ENCODE results near the gene GHR. TPM values are rescaled to one million over a fixed set of nuclear protein-coding genes. Genes with fewer than 3 reads are reported as not detected.
A peak's percentile ranks its signal among the peaks of the same experiment; 100 is the strongest.

Gene GHR
- total and polyA plus RNA-seq, 8 donors = 0.87 to 34.8 (median 7.8) TPM

DNA sequence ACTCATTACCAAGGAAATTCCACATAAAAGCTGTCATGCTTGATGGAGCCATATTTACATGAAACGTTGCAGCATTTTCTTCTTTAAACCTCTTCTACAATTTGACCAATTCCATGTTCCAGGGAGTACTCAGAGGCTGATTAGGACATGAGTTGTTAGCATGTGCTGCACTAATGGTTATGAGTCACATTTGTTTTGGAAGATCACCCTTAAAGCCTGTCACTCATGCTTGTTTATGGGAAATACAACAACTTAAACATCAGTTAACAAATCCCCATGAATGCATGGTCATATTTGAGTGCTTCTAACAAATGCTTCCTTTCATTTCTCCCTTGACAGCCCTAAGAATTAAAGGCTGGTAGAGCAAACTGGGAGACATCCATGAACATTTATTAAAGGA, 156.1 kb downstream of the GHR start:
- H3K4me3 ChIP-seq = no peak overlapping the region
- no peaks in the 10 kb centered on the region for H3K36me3 ChIP-seq
- intact Hi-C loops (cut with DNase I; ENCODE audit: low total_unique reads) = no loop called here
- no peak for TF ChIP-seq POLR2A (IDR thresholded peaks at IDR 0.05)
- peak in 1 of 3 donors; percentile 21 for TF ChIP-seq POLR2AphosphoS5 (IDR thresholded peaks at IDR 0.05)
- TF ChIP-seq, protein P1, sequence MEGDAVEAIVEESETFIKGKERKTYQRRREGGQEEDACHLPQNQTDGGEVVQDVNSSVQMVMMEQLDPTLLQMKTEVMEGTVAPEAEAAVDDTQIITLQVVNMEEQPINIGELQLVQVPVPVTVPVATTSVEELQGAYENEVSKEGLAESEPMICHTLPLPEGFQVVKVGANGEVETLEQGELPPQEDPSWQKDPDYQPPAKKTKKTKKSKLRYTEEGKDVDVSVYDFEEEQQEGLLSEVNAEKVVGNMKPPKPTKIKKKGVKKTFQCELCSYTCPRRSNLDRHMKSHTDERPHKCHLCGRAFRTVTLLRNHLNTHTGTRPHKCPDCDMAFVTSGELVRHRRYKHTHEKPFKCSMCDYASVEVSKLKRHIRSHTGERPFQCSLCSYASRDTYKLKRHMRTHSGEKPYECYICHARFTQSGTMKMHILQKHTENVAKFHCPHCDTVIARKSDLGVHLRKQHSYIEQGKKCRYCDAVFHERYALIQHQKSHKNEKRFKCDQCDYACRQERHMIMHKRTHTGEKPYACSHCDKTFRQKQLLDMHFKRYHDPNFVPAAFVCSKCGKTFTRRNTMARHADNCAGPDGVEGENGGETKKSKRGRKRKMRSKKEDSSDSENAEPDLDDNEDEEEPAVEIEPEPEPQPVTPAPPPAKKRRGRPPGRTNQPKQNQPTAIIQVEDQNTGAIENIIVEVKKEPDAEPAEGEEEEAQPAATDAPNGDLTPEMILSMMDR (IDR thresholded peaks at IDR 0.05) = no peak
- TF ChIP-seq EP300 (IDR thresholded peaks at IDR 0.05) = no peak
- no peaks in the 10 kb centered on the region for H3K27me3 ChIP-seq
- no peak for DNase-seq
- 24 to 50% (median 32%) methylated on average over 1 of the region's 1 CpG for WGBS, 5 donors
- H3K9me3 ChIP-seq = no peaks in the 10 kb centered on the region
- peaks cover 0 to 12% (median 4%) of the 10 kb centered on the region in 4 donors for H3K4me1 ChIP-seq
- no peak overlapping the region for H3K27ac ChIP-seq

DNA sequence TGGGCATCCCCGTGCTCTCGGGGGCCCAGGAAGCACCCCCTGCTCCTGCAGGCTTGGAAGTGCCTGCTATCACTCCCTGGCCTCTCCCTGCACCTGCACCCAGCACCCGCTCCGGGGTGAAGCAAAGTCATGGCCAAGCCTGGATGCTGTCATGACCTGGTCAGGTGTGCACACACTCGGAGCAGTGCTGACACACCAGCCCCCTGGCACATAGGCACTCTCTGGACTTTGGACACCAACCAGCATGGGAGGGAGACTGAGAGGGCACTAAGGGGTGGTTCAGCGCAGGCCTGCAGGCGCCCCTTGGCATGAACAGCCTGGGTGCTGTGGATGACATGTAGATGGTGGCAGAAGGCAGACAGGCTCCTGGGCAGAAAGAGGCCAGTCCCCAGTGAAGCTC, 158.6 kb downstream of the GHR start:
- intact Hi-C loops (cut with DNase I; ENCODE audit: low total_unique reads) = no loop called here
- no peaks in the 10 kb centered on the region for H3K9me3 ChIP-seq
- no peaks in the 10 kb centered on the region for H3K27me3 ChIP-seq
- no peak for DNase-seq
- peaks cover 0 to 34% (median 11%) of the 10 kb centered on the region in 4 donors for H3K4me1 ChIP-seq
- WGBS, 5 donors = 88 to 100% (median 91%) methylated on average over 2 to 7 of the region's 7 CpGs
- H3K4me3 ChIP-seq = no peak overlapping the region
- TF ChIP-seq POLR2A (IDR thresholded peaks at IDR 0.05) (no peak), POLR2AphosphoS5 (IDR thresholded peaks at IDR 0.05) (no peak), EP300 (IDR thresholded peaks at IDR 0.05) (no peak)
- TF ChIP-seq, protein P1 (IDR thresholded peaks at IDR 0.05) = no peak
- no peaks in the 10 kb centered on the region for H3K36me3 ChIP-seq
- H3K27ac ChIP-seq = no peak overlapping the region

DNA sequence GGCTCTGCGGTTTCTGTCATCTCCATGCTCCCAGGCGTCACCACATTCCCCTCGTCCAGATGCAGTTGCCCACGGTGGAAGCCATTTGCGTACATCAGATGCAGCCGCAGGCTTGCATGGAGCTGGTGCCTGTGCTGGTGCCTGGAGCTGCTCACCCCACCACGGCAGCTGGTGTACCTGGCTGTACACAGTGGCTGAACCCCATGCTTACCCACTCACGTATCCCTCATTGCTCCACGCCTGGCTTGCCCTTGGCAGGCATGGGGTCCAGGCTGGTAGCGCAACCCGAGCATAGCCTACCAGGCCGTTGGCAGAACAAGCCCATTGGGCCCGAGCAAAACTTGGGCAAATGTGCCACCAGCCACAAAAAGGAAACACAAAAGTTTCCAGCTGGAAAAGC, 159.5 kb downstream of the GHR start:
- Histone ChIP-seq H3K4me3 (no peak overlapping the region), H3K27ac (no peak overlapping the region), H3K36me3 (no peaks in the 10 kb centered on the region), H3K27me3 (no peaks in the 10 kb centered on the region), H3K4me1 (peaks cover 0 to 43% (median 17%) of the 10 kb centered on the region in 4 donors), H3K9me3 (no peaks in the 10 kb centered on the region)
- TF ChIP-seq, protein P1 (IDR thresholded peaks at IDR 0.05) = no peak
- TF ChIP-seq POLR2A (IDR thresholded peaks at IDR 0.05) = no peak
- TF ChIP-seq EP300 (IDR thresholded peaks at IDR 0.05) = no peak
- no peak for TF ChIP-seq POLR2AphosphoS5 (IDR thresholded peaks at IDR 0.05)
- WGBS, 5 donors = 93 to 98% (median 95%) methylated on average over 12 to 13 of the region's 13 CpGs
- no peak for DNase-seq
- intact Hi-C loops (cut with DNase I; ENCODE audit: low total_unique reads) = no loop called here

DNA sequence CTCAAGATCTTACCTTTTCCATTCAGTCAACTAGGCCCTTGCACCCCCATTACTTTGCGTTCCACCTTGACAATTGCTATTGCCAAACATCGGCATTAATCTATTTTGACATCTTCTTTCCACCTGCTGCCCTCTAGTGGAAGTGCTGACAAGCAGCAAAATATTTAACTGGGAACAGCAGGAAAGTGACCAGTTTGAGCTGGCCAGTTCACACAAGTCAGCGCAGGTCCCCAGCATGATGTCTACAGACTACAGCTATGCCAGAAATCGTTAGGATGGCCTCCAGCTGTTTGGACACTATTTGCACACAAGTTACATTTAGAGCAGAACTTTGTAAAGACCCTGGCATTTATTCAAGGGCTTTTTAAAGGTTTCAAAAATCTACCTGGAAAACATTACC, 160.1 kb downstream of the GHR start:
- peak; percentile 43 to 71 for DNase-seq
- H3K4me1 ChIP-seq = peaks cover 0 to 48% (median 21%) of the 10 kb centered on the region in 4 donors
- H3K9me3 ChIP-seq = no peaks in the 10 kb centered on the region
- no peaks in the 10 kb centered on the region for H3K27me3 ChIP-seq
- H3K4me3 ChIP-seq = no peak overlapping the region
- H3K36me3 ChIP-seq = no peaks in the 10 kb centered on the region
- 5 to 16% (median 9%) methylated on average over 4 of the region's 4 CpGs for WGBS, 5 donors
- intact Hi-C loops (cut with DNase I; ENCODE audit: low total_unique reads) = no loop called here
- no peak overlapping the region for H3K27ac ChIP-seq
- TF ChIP-seq EP300 (IDR thresholded peaks at IDR 0.05) = no peak
- TF ChIP-seq POLR2A (IDR thresholded peaks at IDR 0.05) = no peak
- peak in 2 of 3 donors; percentile 9 to 12 for TF ChIP-seq POLR2AphosphoS5 (IDR thresholded peaks at IDR 0.05)
- TF ChIP-seq, protein P1 (IDR thresholded peaks at IDR 0.05) = peak in 5 of 7 experiments; percentile 45 to 80 (median 71)

Measured in stomach (tissue), 9 donors.